A549 (cell line): ENCODE data around the gene THUMPD3. TPM values are rescaled to one million over a fixed set of nuclear protein-coding genes. Genes with fewer than 3 reads are reported as not detected.
A peak's percentile ranks its signal among the peaks of the same experiment; 100 is the strongest.

Experiments used
- ATAC-seq, 2 experiments: fragments of 200-7000 bp in 1 of 2; fragments of >200 bp in 1 of 2; cut with Nextera tagmentation in 1 of 2; cut with Tn5 transposase in 1 of 2; 3 replicates each; pipeline versions ENCODE4 v1.8.0 to v1.9.1; 2018 to 2020; ENCODE audit warnings: mild to moderate bottlenecking in 1 of 2, moderate library complexity in 1 of 2
- CTCF ChIA-PET: fragments of 300-600 bp; sonication (Branson Sonifier 250); formaldehyde crosslinking; extraction: SDS; loops from one replicate; lab custom pipeline; 2021; ENCODE audit warnings: antibody characterized with exemption, inconsistent platforms; lab: Yijun Ruan, JAX
- POLR2A ChIA-PET: fragments of 350-600 bp; formaldehyde crosslinking; extraction: SDS; loops from one replicate; lab custom pipeline; 2021; ENCODE audit warnings: antibody characterized with exemption, inconsistent platforms; lab: Yijun Ruan, JAX
- DNase-seq, 2 experiments: peaks; one replicate each; pipeline versions ENCODE4 v3.0.0 to v3.0.0-alpha.2; 2011 to 2016; ENCODE audit warnings: low read depth in 1 of 2, low spot score in 1 of 2
- FAIRE-seq: peaks from 2 replicates; lab custom pipeline; 2011; peaks lifted over from hg19 to GRCh38; lab: Jason Lieb, UNC
- H3K27ac ChIP-seq, 2 experiments: fragments of >200 bp; sonication (Bioruptor Twin); formaldehyde crosslinking; 3 replicates each; pipeline ENCODE4 v1.5.1; 2016 to 2017
- H3K4me1 ChIP-seq: fragments of >200 bp; sonication (Bioruptor Twin); formaldehyde crosslinking; 3 replicates; pipeline ENCODE4 v1.6.1; 2016
- H3K4me2 ChIP-seq: fragments of >200 bp; sonication (Bioruptor Twin); formaldehyde crosslinking; 3 replicates; pipeline ENCODE4 v1.6.1; 2016
- H3K4me3 ChIP-seq: fragments of >200 bp; sonication (Bioruptor Twin); formaldehyde crosslinking; 3 replicates; pipeline ENCODE4 v1.5.1; 2016
- H3K9me3 ChIP-seq: fragments of >200 bp; sonication (Bioruptor Twin); formaldehyde crosslinking; 3 replicates; pipeline ENCODE4 v1.6.1; 2016
- CBX2 ChIP-seq: fragments of 200-600 bp; sonication (generic); IDR thresholded peaks from 2 replicates; pipeline ENCODE4 v1.6.1; 2016; ENCODE audit warnings: low read depth, mild to moderate bottlenecking, borderline replicate concordance
- CHD2 ChIP-seq: fragments of 150-350 bp; IDR thresholded peaks from 2 replicates; pipeline ENCODE4 v1.6.1; 2014; ENCODE audit warnings: low read length; ENCODE audit not compliant: partially characterized antibody
- ELK1 ChIP-seq: fragments of 150-350 bp; IDR thresholded peaks from 2 replicates; pipeline ENCODE4 v1.6.1; 2014; ENCODE audit warnings: low read depth, mild to moderate bottlenecking, low read length
- FOSB ChIP-seq: fragments of 250-450 bp; sonication (Bioruptor Pico); IDR thresholded peaks from 2 replicates; pipeline ENCODE4 v1.5.0; 2020; ENCODE audit warnings: mild to moderate bottlenecking, moderate library complexity
- FOSL2 ChIP-seq, 2 experiments: fragments of 450-650 bp in 1 of 2; fragments of >200 bp in 1 of 2; sonication (Bioruptor Twin) in 1 of 2; formaldehyde crosslinking; IDR thresholded peaks; 2 replicates each; pipeline versions ENCODE4 v1.5.0 to v1.6.1; 2016 to 2020; ENCODE audit warnings: mild to moderate bottlenecking in 1 of 2, moderate library complexity in 1 of 2
- FOXS1 ChIP-seq: fragments of 250-450 bp; sonication (Bioruptor Pico); IDR thresholded peaks from 2 replicates; pipeline ENCODE4 v1.5.0; 2020; ENCODE audit warnings: mild to moderate bottlenecking, moderate library complexity
- HEYL ChIP-seq: fragments of 250-450 bp; sonication (Bioruptor Pico); IDR thresholded peaks from 2 replicates; pipeline ENCODE4 v1.8.0; 2021; ENCODE audit warnings: mild to moderate bottlenecking, moderate library complexity
- MAZ ChIP-seq: fragments of 150-350 bp; IDR thresholded peaks from 2 replicates; pipeline ENCODE4 v1.6.1; 2014; ENCODE audit warnings: antibody characterized with exemption, low read depth, low read length, borderline replicate concordance
- PBX3 ChIP-seq: IDR thresholded peaks from 2 replicates; pipeline ENCODE4 v1.6.1; 2012
- POLR2AphosphoS2 ChIP-seq: conservative IDR thresholded peaks from 2 replicates; pipeline ENCODE4 v1.6.1; 2012; ENCODE audit warnings: low read length, improper control_type of control experiment, inconsistent platforms
- RAD21 ChIP-seq, 2 experiments: fragments of >200 bp in 1 of 2; sonication (Bioruptor Twin) in 1 of 2; formaldehyde crosslinking in 1 of 2; IDR thresholded peaks in 1 of 2; conservative IDR thresholded peaks in 1 of 2; 2 replicates in 1 of 2; 3 replicates in 1 of 2; pipeline ENCODE4 v1.6.1; 2012 to 2018; ENCODE audit warnings: inconsistent platforms in 1 of 2
- SMC3 ChIP-seq: fragments of >200 bp; sonication (Bioruptor Twin); formaldehyde crosslinking; IDR thresholded peaks from 3 replicates; pipeline ENCODE4 v1.6.1; 2018; ENCODE audit warnings: inconsistent platforms
- SREBF2 ChIP-seq: fragments of 450-650 bp; IDR thresholded peaks from 2 replicates; pipeline ENCODE4 v1.6.1; 2014; ENCODE audit warnings: mild to moderate bottlenecking, moderate library complexity
- ZFP36 ChIP-seq: fragments of 450-650 bp; IDR thresholded peaks from 2 replicates; pipeline ENCODE4 v1.6.1; 2014; ENCODE audit warnings: borderline replicate concordance; ENCODE audit not compliant: partially characterized antibody
- ZNF302 ChIP-seq: fragments of 250-450 bp; sonication (Bioruptor Pico); IDR thresholded peaks from 2 replicates; pipeline ENCODE4 v1.9.0; 2021; ENCODE audit warnings: inconsistent platforms, mild to moderate bottlenecking, moderate library complexity
- WGBS: methylation state at CpG from one replicate; pipeline ENCODE4 v1.1.6; 2017; ENCODE audit errors: missing lambda C conversion rate; 5-methylcytosine and 5-hydroxymethylcytosine counted together
- polyA plus RNA-seq, 4 experiments: library from polyadenylated mRNA; depleted of rRNA in 3 of 4; stranded (reverse); fragments of >200 nt; fragmentation: RNase III in 1 of 4; extraction: RNeasy Plus Mini Kit Qiagen cat#74134 plus additional on column Dnase treatment in 1 of 4; gene quantifications; 2 replicates in 3 of 4; 3 replicates in 1 of 4; pipeline ENCODE4 v1.2.3, GENCODE V29; 2011 to 2017
- TF ChIP-seq, protein P1 (sequence below): fragments of >200 bp; sonication (Bioruptor Twin); formaldehyde crosslinking; IDR thresholded peaks from 3 replicates; pipeline ENCODE4 v1.5.1; 2016

The THUMPD3 gene
- polyA plus RNA-seq, 2 of the 4 experiments (the other 2 are of a cell fraction), result 53.9 to 86.0 TPM

- POLR2A ChIA-PET, result no interaction called here
- CTCF ChIA-PET, result interaction anchor here (1.6 to 3.9 kb wide), 2 partner anchors 20 to 39 kb away, joined by 5 to 22 read pairs; partner anchors contain the start of gene THUMPD3
- H3K4me3 ChIP-seq, result peak overlapping the region; percentile 84
- H3K27ac ChIP-seq, result peak overlapping the region; percentile 21 to 65; a peak in 5 of 6 replicates
- no peak for FAIRE-seq
- WGBS, result 12% methylated on average over 4 of the region's 4 CpGs
- TF ChIP-seq ZNF302 (CRISPR knock-in tag), result no peak
- TF ChIP-seq, all 56 proteins: peak for 0
- H3K4me2 ChIP-seq, result peak overlapping the region; percentile 94
- ATAC-seq (no peak), DNase-seq (no peak)
- no peaks in the 10 kb centered on the region for H3K9me3 ChIP-seq
- peaks cover 70% of the 10 kb centered on the region for H3K4me1 ChIP-seq
Observed at GRCh38 chr3:9401986-9402385, 39.1 kb downstream of the THUMPD3 start.

DNA sequence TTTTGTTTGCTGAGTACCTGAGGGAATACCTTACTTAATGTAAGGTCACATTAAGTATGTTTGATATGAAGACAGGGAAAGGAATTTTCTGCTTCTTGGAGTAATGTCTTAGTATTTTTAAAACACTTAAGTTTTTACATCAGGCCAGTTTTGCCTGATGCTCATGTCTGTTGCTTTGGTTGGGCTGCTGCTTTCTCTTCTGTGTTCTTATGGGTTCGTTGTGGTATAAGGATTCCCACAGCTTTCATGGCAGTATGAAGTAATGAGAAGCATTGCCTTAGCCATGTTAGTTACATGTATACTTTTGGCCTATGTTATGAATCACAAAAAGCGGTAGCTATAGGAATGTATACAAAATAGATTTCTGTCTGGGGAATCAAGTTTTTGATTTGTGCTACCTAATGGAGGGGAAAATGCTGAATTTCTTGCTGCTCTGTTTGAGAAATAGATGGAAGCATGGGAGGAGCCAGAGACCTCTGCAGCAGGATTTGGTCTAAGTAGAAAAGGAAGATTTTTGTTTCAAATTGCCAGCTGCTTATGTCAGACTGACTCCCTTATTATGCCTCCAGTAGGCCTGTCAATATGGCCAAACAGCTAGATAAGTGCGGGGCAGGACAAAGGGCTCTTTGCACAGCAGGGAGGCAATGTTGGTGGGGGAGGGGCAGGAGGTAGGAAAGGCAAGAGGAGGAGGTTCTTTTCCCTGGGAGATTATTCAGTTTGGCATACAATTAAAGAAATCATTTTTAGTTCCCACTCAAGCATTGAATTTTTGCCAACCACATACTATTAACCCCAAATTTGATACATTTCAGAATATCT, 39.8 kb downstream of the THUMPD3 start:
- Histone ChIP-seq H3K9me3 (no peaks in the 10 kb centered on the region), H3K4me3 (peak overlapping the region; percentile 84), H3K27ac (peak overlapping the region; percentile 21 to 65; a peak in 5 of 6 replicates), H3K4me1 (peaks cover 73% of the 10 kb centered on the region), H3K4me2 (peak overlapping the region; percentile 94)
- 7% methylated on average over 3 of the region's 3 CpGs for WGBS
- ATAC-seq (peak in 1 of 2 experiments; percentile 7; a peak in 1 of 6 replicates), FAIRE-seq (no peak), DNase-seq (peak in 1 of 2 experiments; percentile 42)
- no peak for TF ChIP-seq ELK1
- TF ChIP-seq ZFP36, result peak; percentile 13
- CTCF ChIA-PET, result interaction anchor here (0.9 to 3.9 kb wide), 4 partner anchors 19 to 39 kb away, joined by 3 to 22 read pairs (median 6); partner anchors contain the start of gene THUMPD3
- POLR2A ChIA-PET, result interaction anchor here (0.6 kb wide), 1 partner anchor 14 kb away, joined by 3 read pairs; no protein-coding TSS in a partner anchor

GRCh38 chr3:9403463-9403862, 40.6 kb downstream of the THUMPD3 start:
- Histone ChIP-seq H3K4me2 (peak overlapping the region; percentile 94), H3K4me1 (peaks cover 73% of the 10 kb centered on the region), H3K4me3 (0 out of 3 replicates have a peak overlapping the region, but pooled peaks have one; percentile 84), H3K27ac (peak overlapping the region; percentile 2 to 65; a peak in 5 of 6 replicates), H3K9me3 (no peaks in the 10 kb centered on the region)
- ChIA-PET CTCF (interaction anchor here (1.5 to 3.9 kb wide), 3 partner anchors 18 to 40 kb away, joined by 3 to 22 read pairs (median 5); partner anchors contain the start of gene THUMPD3), POLR2A (no interaction called here)
- no peak for FAIRE-seq
- ATAC-seq, result no peak
- no peak for TF ChIP-seq FOSB (CRISPR knock-in tag)
- no peak for TF ChIP-seq FOXS1 (CRISPR knock-in tag)
- no peak for TF ChIP-seq POLR2AphosphoS2
- TF ChIP-seq, all 56 proteins: peak for 0
- 25% methylated on average over 2 of the region's 2 CpGs for WGBS
- no peak for DNase-seq

DNA sequence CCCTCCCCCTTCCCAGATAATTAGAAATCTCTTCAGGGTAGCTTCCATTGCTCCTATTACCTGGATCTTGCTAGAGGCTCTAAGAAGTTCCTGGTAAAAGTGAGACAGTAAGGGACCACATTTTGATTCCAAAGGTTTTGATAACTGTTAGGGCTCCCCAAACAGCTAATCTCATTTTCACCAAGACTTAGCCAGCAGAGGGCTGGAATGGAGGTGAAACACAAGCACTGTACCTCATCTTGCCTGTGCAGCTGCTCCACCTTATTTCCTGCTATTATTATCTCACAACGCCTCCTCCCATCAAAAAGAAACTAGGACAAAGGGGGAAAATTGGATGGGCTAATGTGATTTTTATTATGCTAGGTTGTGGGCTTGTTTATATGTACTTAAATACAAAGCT, 41.8 kb downstream of the THUMPD3 start:
- peak; percentile 74 to 80 for ATAC-seq
- Histone ChIP-seq H3K4me3 (no peak overlapping the region), H3K27ac (peak overlapping the region; percentile 31 to 52; a peak in 4 of 6 replicates), H3K9me3 (0 out of 3 replicates have a peak, but pooled peaks cover 4% of the 10 kb centered on the region), H3K4me2 (peak overlapping the region; percentile 94), H3K4me1 (peaks cover 73% of the 10 kb centered on the region)
- WGBS, result 9% methylated on average over 1 of the region's 1 CpG
- CTCF ChIA-PET, result interaction anchor here (0.5 to 3.9 kb wide), 9 partner anchors 9 to 528 kb away, joined by 3 to 22 read pairs (median 3); no protein-coding TSS in a partner anchor
- TF ChIP-seq SMC3, result peak; percentile 14; the same call in 1 of the 3 replicates
- no peak for TF ChIP-seq PBX3
- TF ChIP-seq SREBF2, result no peak
- TF ChIP-seq CBX2, result no peak
- TF ChIP-seq ZNF302 (CRISPR knock-in tag), result no peak
- TF ChIP-seq FOXS1 (CRISPR knock-in tag), result no peak
- no peak for TF ChIP-seq CHD2
- TF ChIP-seq POLR2AphosphoS2, result no peak
- TF ChIP-seq, protein P1, sequence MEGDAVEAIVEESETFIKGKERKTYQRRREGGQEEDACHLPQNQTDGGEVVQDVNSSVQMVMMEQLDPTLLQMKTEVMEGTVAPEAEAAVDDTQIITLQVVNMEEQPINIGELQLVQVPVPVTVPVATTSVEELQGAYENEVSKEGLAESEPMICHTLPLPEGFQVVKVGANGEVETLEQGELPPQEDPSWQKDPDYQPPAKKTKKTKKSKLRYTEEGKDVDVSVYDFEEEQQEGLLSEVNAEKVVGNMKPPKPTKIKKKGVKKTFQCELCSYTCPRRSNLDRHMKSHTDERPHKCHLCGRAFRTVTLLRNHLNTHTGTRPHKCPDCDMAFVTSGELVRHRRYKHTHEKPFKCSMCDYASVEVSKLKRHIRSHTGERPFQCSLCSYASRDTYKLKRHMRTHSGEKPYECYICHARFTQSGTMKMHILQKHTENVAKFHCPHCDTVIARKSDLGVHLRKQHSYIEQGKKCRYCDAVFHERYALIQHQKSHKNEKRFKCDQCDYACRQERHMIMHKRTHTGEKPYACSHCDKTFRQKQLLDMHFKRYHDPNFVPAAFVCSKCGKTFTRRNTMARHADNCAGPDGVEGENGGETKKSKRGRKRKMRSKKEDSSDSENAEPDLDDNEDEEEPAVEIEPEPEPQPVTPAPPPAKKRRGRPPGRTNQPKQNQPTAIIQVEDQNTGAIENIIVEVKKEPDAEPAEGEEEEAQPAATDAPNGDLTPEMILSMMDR, result peak; percentile 28
- no peak for TF ChIP-seq HEYL (CRISPR knock-in tag)
- no peak for TF ChIP-seq FOSL2 (IDR thresholded peaks at IDR 0.05)
- TF ChIP-seq FOSL2 (CRISPR knock-in tag; IDR thresholded peaks at IDR 0.05), result no peak
- no peak for TF ChIP-seq MAZ
- TF ChIP-seq RAD21 (conservative IDR thresholded peaks at IDR 0.05 in 1 of 2, IDR thresholded peaks at IDR 0.05 in 1 of 2), result no peak
- TF ChIP-seq ZFP36, result no peak
- TF ChIP-seq ELK1, result no peak
- DNase-seq, result peak in 1 of 2 experiments; percentile 38
- POLR2A ChIA-PET, result interaction anchor here (2.0 kb wide), 1 partner anchor 9 kb away, joined by 20 read pairs; no protein-coding TSS in a partner anchor
- FAIRE-seq, result no peak
